NCI-H187 treated with DMSO at 0.1 percent for 48 hours (cell line): ENCODE measurements around the gene ALDH3B2.
"Not testable (repeated sequence)": the region's sequence is repeated elsewhere in the genome, so short reads cannot be mapped to it uniquely, and the experiment has no call there.

ENCODE experiments used
- DNase-seq: peaks from one replicate; lab custom pipeline; 2025; lab: John Stamatoyannopoulos, UW

ALDH3B2 gene

GRCh38 chr11:67662142-67662834 lies 12.1 kb downstream of the ALDH3B2 start:
- DNase-seq: no peak

- DNase-seq: not testable (repeated sequence)
Observed at GRCh38 chr11:67660752-67661151, 13.7 kb downstream of the ALDH3B2 start.

GRCh38 chr11:67659651-67660165 lies 14.7 kb downstream of the ALDH3B2 start:
- DNase-seq: not testable (repeated sequence)

- no peak for DNase-seq
Observed at GRCh38 chr11:67657300-67657699, 17.1 kb downstream of the ALDH3B2 start.

GRCh38 chr11:67656278-67656922 lies 18.0 kb downstream of the ALDH3B2 start:
- DNase-seq: no peak

- no peak for DNase-seq
Observed at GRCh38 chr11:67654225-67654624, 20.2 kb downstream of the ALDH3B2 start.

- no peak for DNase-seq
Observed at GRCh38 chr11:67652965-67653845, 21.2 kb downstream of the ALDH3B2 start.

- no peak for DNase-seq
Observed at GRCh38 chr11:67651976-67652781, 22.2 kb downstream of the ALDH3B2 start.

GRCh38 chr11:67649634-67650510 lies 24.6 kb downstream of the ALDH3B2 start:
- no peak for DNase-seq

GRCh38 chr11:67648796-67649613 lies 25.4 kb downstream of the ALDH3B2 start:
- DNase-seq: no peak

- no peak for DNase-seq
Observed at GRCh38 chr11:67648140-67648795, 26.2 kb downstream of the ALDH3B2 start.

- DNase-seq: no peak
Observed at GRCh38 chr11:67647471-67647870, 27.0 kb downstream of the ALDH3B2 start.

- DNase-seq: no peak
Observed at GRCh38 chr11:67646535-67647336, 27.7 kb downstream of the ALDH3B2 start.

GRCh38 chr11:67645521-67646461 lies 28.6 kb downstream of the ALDH3B2 start:
- no peak for DNase-seq

- no peak for DNase-seq
Observed at GRCh38 chr11:67644472-67645418, 29.7 kb downstream of the ALDH3B2 start.

- DNase-seq: no peak
Observed at GRCh38 chr11:67644042-67644441, 30.4 kb downstream of the ALDH3B2 start.
